ENCODE measurements around the gene IL1RN.

The IL1RN gene

DNA sequence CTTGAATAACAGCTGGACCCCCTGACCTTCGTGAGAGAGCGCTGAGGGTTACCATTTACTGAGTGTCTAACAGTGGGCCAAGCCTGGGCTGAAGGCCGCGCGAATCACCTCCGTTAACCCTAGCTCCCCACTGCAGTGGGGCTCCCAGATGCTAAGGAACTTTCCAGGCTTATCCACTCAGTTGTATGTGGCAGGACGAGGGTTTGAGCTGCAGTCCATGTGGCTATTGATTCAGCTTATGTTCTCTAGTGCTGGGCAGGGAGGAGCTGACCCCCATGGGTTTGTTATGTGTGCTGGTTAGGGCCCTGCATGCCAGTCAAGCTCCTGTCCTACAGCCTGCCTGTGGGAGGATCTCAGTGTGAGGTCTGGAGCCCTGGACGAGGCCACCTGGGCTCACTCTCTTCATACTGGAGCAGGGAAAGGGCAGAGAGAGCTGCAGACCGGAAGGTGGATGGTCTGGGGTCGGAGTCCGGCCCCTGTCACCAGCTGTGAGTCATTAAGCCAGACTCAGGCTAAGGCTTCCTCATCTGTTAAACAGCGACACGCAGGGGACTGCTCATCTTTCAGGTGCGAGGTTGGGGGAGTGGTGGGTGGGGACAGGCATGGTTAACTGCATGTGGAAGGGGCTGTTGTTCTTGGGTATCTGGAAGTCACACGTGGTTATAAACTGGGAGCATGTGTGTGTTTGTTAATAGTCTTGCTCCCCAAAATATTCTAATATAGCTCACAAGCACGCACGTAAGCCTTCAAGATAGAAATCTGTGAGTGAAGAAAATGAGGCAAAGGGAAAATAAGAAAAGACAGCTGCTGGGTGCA is 52.9 kb downstream of the IL1RN start:
- DNase-seq (ENCODE audit: low read depth), result no peak
- no peak overlapping the region for H3K4me3 ChIP-seq (ENCODE audit: low read depth, low read length)
- TF ChIP-seq, protein P1, sequence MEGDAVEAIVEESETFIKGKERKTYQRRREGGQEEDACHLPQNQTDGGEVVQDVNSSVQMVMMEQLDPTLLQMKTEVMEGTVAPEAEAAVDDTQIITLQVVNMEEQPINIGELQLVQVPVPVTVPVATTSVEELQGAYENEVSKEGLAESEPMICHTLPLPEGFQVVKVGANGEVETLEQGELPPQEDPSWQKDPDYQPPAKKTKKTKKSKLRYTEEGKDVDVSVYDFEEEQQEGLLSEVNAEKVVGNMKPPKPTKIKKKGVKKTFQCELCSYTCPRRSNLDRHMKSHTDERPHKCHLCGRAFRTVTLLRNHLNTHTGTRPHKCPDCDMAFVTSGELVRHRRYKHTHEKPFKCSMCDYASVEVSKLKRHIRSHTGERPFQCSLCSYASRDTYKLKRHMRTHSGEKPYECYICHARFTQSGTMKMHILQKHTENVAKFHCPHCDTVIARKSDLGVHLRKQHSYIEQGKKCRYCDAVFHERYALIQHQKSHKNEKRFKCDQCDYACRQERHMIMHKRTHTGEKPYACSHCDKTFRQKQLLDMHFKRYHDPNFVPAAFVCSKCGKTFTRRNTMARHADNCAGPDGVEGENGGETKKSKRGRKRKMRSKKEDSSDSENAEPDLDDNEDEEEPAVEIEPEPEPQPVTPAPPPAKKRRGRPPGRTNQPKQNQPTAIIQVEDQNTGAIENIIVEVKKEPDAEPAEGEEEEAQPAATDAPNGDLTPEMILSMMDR (IDR thresholded peaks at IDR 0.05; ENCODE audit: control insufficient read depth, extremely low read depth, insufficient read depth), result no peak

- TF ChIP-seq, protein P1 (IDR thresholded peaks at IDR 0.05; ENCODE audit: control insufficient read depth, extremely low read depth, insufficient read depth), result no peak
- no peak for DNase-seq (ENCODE audit: low read depth)
- H3K4me3 ChIP-seq (ENCODE audit: low read depth, low read length), result no peak overlapping the region
Observed at GRCh38 chr2:113181258-113182051, 54.1 kb downstream of the IL1RN start.

GRCh38 chr2:113182471-113183260 is 55.3 kb downstream of the IL1RN start:
- DNase-seq (ENCODE audit: low read depth), result no peak
- no peak overlapping the region for H3K4me3 ChIP-seq (ENCODE audit: low read depth, low read length)
- TF ChIP-seq, protein P1 (IDR thresholded peaks at IDR 0.05; ENCODE audit: control insufficient read depth, extremely low read depth, insufficient read depth), result no peak

GRCh38 chr2:113183264-113183663 is 55.9 kb downstream of the IL1RN start:
- no peak for DNase-seq (ENCODE audit: low read depth)
- H3K4me3 ChIP-seq (ENCODE audit: low read depth, low read length), result no peak overlapping the region
- TF ChIP-seq, protein P1 (IDR thresholded peaks at IDR 0.05; ENCODE audit: control insufficient read depth, extremely low read depth, insufficient read depth), result no peak
